Activated CD4-positive, alpha-beta T cell treated with anti-CD3 and anti-CD28 coated beads, Interleukin-2, amount 10 ng/mL, durations not matched to agents 24 days and 14 days (primary cell): ENCODE results near the gene CDIPT. TPM values are rescaled to one million over a fixed set of nuclear protein-coding genes. Genes with fewer than 3 reads are reported as not detected.
"Not testable (repeated sequence)": the region's sequence is repeated elsewhere in the genome, so short reads cannot be mapped to it uniquely, and the experiment has no call there.

ENCODE experiments used
- DNase-seq: peaks from one replicate; pipeline ENCODE4 v3.0.0; 2022
- H3K27ac Mint-ChIP-seq: one replicate; pipeline ENCODE4 v1.8.0; 2022; ENCODE audit warnings: mild to moderate bottlenecking, mixed read lengths
- H3K27me3 Mint-ChIP-seq: one replicate; pipeline ENCODE4 v1.8.0; 2022; ENCODE audit warnings: mixed read lengths
- H3K36me3 Mint-ChIP-seq: one replicate; pipeline ENCODE4 v1.8.0; 2022; ENCODE audit warnings: low read depth, mild to moderate bottlenecking, mixed read lengths
- H3K4me1 Mint-ChIP-seq: one replicate; pipeline ENCODE4 v1.8.0; 2021; ENCODE audit warnings: mixed read lengths
- H3K4me3 Mint-ChIP-seq: one replicate; pipeline ENCODE4 v1.8.0; 2022; ENCODE audit warnings: mild to moderate bottlenecking, moderate library complexity, mixed read lengths
- H3K9me3 Mint-ChIP-seq: one replicate; pipeline ENCODE4 v1.8.0; 2021; ENCODE audit warnings: mixed read lengths
- intact Hi-C: fragments of 100-400 bp; cut with micrococcal nuclease; formaldehyde crosslinking; loops from one replicate; pipeline ENCODE4 v1.15.1; 2023
- total RNA-seq: library from RNA; stranded (reverse); gene quantifications from 2 replicates; pipeline ENCODE4 v1.2.3, GENCODE V29; 2022

CDIPT gene, protein sequence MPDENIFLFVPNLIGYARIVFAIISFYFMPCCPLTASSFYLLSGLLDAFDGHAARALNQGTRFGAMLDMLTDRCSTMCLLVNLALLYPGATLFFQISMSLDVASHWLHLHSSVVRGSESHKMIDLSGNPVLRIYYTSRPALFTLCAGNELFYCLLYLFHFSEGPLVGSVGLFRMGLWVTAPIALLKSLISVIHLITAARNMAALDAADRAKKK
- total RNA-seq, result 69.2 and 71.2 TPM in 2 replicates

DNA sequence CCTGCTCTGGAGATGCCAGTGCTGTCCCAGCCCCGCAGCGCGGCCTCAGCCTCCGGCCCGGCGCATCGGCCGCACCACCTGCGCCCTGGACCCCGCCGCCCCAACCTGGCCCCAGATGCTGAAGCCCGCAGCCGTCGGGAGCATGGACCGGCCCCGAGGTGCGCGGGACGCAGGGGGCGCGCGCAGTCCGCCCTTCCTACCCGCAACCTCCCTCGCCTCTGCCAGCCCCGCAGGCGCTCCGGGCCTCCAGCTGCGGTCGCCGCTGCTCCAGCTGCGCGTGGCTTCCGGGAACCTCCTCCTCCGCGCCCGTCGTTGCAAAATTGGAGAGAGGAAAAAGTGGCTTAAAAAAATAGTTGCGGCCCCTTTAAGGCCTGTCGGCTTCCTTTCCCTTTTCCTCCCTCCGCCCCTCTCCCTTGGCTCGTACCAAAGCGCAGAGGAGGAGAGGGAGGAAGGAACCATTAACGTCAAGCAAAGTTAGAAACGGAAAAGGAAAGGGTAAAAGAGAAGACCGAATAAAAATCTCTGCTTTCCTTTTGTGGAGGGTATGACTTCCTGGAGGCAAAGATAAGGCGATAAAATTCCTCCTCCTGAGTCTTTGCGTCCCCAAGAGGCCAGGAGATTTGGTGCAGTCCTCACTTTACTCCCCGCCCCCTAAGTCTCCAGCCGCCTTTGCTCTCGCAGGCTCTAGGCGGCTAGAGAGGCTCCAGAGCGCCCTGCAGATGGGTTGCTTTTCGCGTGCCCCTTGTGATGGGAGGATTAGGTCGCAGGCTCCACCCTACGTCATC is at the start of gene CDIPT:
Gene CDIPT (minus strand): TSS at position 343 of the 785 bp plus-strand sequence. CDS start 369 bp downstream, outside the sequence.
- peak; percentile 98 for DNase-seq
- intact Hi-C loops, result loop anchor here (1.0 to 10.0 kb wide), 8 partner anchors 36 to 162 kb away; partner anchors contain the start of genes ASPHD1, C16orf92, INO80E and KCTD13
- H3K36me3 Mint-ChIP-seq, result peaks cover 27% of the 10 kb centered on the region
- peaks cover 25% of the 10 kb centered on the region for H3K4me1 Mint-ChIP-seq
- peak within 1 kb of the TSS; percentile 98 for H3K27ac Mint-ChIP-seq
- H3K27me3 Mint-ChIP-seq, result no peaks in the 10 kb centered on the region
- peak within 1 kb of the TSS; percentile 96 for H3K4me3 Mint-ChIP-seq
- H3K9me3 Mint-ChIP-seq, result no peaks in the 10 kb centered on the region

DNA sequence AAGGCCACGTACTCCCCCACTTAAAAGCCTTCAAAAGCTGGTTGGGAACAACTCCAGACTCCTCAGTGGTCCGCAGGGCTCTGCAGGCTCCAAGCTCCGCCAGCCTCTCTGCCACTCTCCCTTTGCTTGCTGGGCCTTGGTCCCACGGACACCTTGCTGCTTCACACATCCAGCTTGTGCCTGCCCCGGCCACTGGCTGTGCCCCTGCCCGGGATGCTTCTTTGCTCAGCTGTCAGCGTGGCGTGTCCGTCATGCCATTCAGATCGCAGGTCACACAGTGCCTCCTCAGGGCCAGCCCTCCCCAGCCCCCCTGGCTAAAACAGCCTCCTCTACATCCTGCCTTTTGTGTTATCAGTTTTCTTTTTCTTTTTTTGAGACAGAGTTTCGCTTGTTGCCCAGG is 49.1 kb upstream of the CDIPT start:
- H3K4me3 Mint-ChIP-seq, result no peak overlapping the region

DNA sequence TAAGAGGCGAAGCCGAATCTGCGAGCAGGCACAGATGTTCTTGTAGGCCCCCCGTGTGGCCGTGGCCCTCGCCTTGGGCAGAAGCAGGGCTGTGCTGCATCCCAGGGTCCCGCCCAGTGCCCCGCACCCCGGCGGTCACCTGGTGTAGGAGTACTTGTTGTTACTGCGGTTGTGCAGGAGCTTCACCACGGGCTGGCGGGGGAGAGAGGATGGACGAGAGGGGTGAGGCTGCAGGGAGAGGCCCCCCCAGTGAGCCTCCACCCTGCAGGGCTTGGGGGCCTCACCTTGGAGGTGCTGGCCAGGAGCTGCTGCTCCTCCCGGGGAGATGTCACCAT is 48.6 kb upstream of the CDIPT start:
- Mint-ChIP-seq H3K36me3 (peaks cover 15% of the 10 kb centered on the region), H3K4me3 (no peak overlapping the region), H3K9me3 (no peaks in the 10 kb centered on the region), H3K27ac (no peak overlapping the region), H3K27me3 (no peaks in the 10 kb centered on the region), H3K4me1 (peaks cover 5% of the 10 kb centered on the region)
- DNase-seq, result no peak
- intact Hi-C loops, result no loop called here

More for the DNA sequence above, 49.1 kb upstream of the CDIPT start:
- intact Hi-C loops, result no loop called here
- Mint-ChIP-seq H3K9me3 (no peaks in the 10 kb centered on the region), H3K36me3 (peaks cover 15% of the 10 kb centered on the region), H3K27me3 (no peaks in the 10 kb centered on the region), H3K4me1 (peaks cover 5% of the 10 kb centered on the region), H3K27ac (no peak overlapping the region)
- DNase-seq, result no peak

GRCh38 chr16:29910819-29911675 is 48.0 kb upstream of the CDIPT start:
- Mint-ChIP-seq H3K9me3 (no peaks in the 10 kb centered on the region), H3K4me1 (peaks cover 4% of the 10 kb centered on the region), H3K4me3 (no peak overlapping the region), H3K27me3 (no peaks in the 10 kb centered on the region), H3K36me3 (peaks cover 18% of the 10 kb centered on the region), H3K27ac (no peak overlapping the region)
- intact Hi-C loops, result no loop called here
- DNase-seq, result no peak

GRCh38 chr16:29909851-29910250 is 46.8 kb upstream of the CDIPT start:
- H3K27ac Mint-ChIP-seq, intact Hi-C loops, H3K9me3 Mint-ChIP-seq, H3K27me3 Mint-ChIP-seq, H3K4me3 Mint-ChIP-seq, H3K4me1 Mint-ChIP-seq, DNase-seq: not testable (repeated sequence)
- peaks cover 15% of the 10 kb centered on the region for H3K36me3 Mint-ChIP-seq

DNA sequence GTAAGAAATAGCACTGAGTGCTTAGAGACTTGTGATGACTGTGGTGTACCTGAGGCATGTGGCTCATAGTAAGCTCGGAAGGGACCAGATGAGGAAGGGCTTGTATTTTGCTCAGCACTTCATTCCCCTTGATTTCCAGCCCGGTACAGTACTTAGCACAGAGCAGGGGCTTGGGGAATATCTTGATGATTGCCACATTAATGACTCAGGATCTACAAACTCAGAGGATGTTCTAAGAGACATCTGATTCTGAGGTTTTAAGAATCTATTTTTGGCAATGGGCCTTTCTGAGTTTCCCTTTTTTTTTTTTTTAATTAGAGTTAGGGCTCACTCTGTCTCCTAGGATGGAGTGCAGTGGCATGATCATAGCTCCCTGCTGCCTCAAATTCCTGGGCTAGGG is 46.4 kb upstream of the CDIPT start:
- DNase-seq, result no peak
- intact Hi-C loops, result no loop called here
- H3K27me3 Mint-ChIP-seq, result no peaks in the 10 kb centered on the region
- H3K36me3 Mint-ChIP-seq, result peaks cover 15% of the 10 kb centered on the region
- H3K9me3 Mint-ChIP-seq, result no peaks in the 10 kb centered on the region
- no peak overlapping the region for H3K27ac Mint-ChIP-seq
- no peaks in the 10 kb centered on the region for H3K4me1 Mint-ChIP-seq
- H3K4me3 Mint-ChIP-seq, result no peak overlapping the region

- no peaks in the 10 kb centered on the region for H3K9me3 Mint-ChIP-seq
- H3K27me3 Mint-ChIP-seq, result no peaks in the 10 kb centered on the region
- no peak for DNase-seq
- H3K36me3 Mint-ChIP-seq, result peaks cover 11% of the 10 kb centered on the region
- no peaks in the 10 kb centered on the region for H3K4me1 Mint-ChIP-seq
- no peak overlapping the region for H3K27ac Mint-ChIP-seq
- intact Hi-C loops, result no loop called here
- no peak overlapping the region for H3K4me3 Mint-ChIP-seq
Measured at GRCh38 chr16:29908719-29909220, 45.7 kb upstream of the CDIPT start.

GRCh38 chr16:29907973-29908372 is 44.9 kb upstream of the CDIPT start:
- no peak overlapping the region for H3K4me3 Mint-ChIP-seq
- no peak overlapping the region for H3K27ac Mint-ChIP-seq
- H3K36me3 Mint-ChIP-seq, result peaks cover 7% of the 10 kb centered on the region
- DNase-seq, result no peak
- no peaks in the 10 kb centered on the region for H3K27me3 Mint-ChIP-seq
- H3K9me3 Mint-ChIP-seq, result no peaks in the 10 kb centered on the region
- intact Hi-C loops, result no loop called here
- H3K4me1 Mint-ChIP-seq, result peaks cover 3% of the 10 kb centered on the region

GRCh38 chr16:29906520-29907244 is 43.7 kb upstream of the CDIPT start:
- Mint-ChIP-seq H3K27me3 (peaks cover 4% of the 10 kb centered on the region), H3K27ac (no peak overlapping the region), H3K9me3 (no peaks in the 10 kb centered on the region), H3K4me1 (peaks cover 5% of the 10 kb centered on the region), H3K36me3 (peaks cover 7% of the 10 kb centered on the region), H3K4me3 (no peak overlapping the region)
- no peak for DNase-seq
- intact Hi-C loops, result no loop called here

- Mint-ChIP-seq H3K27me3 (peaks cover 6% of the 10 kb centered on the region), H3K27ac (no peak overlapping the region), H3K36me3 (peaks cover 7% of the 10 kb centered on the region), H3K9me3 (no peaks in the 10 kb centered on the region), H3K4me1 (peaks cover 7% of the 10 kb centered on the region), H3K4me3 (no peak overlapping the region)
- no peak for DNase-seq
- intact Hi-C loops, result no loop called here
Measured at GRCh38 chr16:29905668-29906067, 42.6 kb upstream of the CDIPT start.

DNA sequence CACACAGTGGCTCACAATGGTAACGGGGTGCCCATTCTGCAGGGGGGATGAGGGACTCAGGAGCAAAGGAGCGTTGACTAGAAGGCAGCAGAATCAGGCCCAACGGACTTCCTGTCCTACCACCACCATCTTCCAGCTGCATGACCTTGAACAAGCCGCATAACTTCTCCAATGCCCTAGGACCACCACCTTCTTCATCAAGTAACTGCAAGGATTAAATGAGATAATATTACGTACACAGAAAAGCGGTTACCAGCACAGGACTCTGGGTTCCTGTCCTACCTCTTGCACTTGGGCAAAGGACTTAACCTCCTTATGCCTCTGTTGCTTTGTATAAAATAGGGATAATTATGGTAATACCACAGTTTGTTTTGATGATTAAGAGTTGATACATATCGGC is 41.9 kb upstream of the CDIPT start:
- Mint-ChIP-seq H3K36me3 (peaks cover 7% of the 10 kb centered on the region), H3K4me3 (no peak overlapping the region), H3K4me1 (peaks cover 10% of the 10 kb centered on the region), H3K9me3 (no peaks in the 10 kb centered on the region), H3K27me3 (peaks cover 9% of the 10 kb centered on the region), H3K27ac (no peak overlapping the region)
- no peak for DNase-seq
- intact Hi-C loops, result no loop called here

GRCh38 chr16:29903590-29903989 is 40.6 kb upstream of the CDIPT start:
- H3K36me3 Mint-ChIP-seq, result peaks cover 7% of the 10 kb centered on the region
- H3K4me1 Mint-ChIP-seq, result peaks cover 11% of the 10 kb centered on the region
- no peak overlapping the region for H3K27ac Mint-ChIP-seq
- no peak overlapping the region for H3K4me3 Mint-ChIP-seq
- H3K27me3 Mint-ChIP-seq, result peaks cover 20% of the 10 kb centered on the region
- H3K9me3 Mint-ChIP-seq, result no peaks in the 10 kb centered on the region
- intact Hi-C loops, result no loop called here
- no peak for DNase-seq

DNA sequence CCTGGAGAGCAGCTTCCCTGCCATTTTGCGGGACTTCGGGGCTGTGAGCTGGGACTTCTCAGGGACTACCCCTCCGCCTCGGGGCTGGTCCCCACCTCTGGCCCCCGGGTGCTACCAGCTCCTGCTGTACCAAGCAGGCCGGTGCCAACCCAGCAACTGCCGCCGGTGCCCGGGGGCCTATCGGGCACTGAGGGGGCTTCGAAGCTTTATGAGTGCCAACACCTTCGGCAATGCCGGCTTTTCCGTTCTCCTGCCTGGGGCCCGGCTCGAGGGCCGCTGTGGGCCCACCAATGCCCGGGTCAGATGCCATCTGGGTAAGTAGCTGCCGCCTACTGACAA is 38.5 kb upstream of the CDIPT start:
- Mint-ChIP-seq H3K4me3 (peak overlapping the region; percentile 33), H3K4me1 (peaks cover 12% of the 10 kb centered on the region), H3K9me3 (no peaks in the 10 kb centered on the region), H3K27me3 (peaks cover 36% of the 10 kb centered on the region), H3K36me3 (peaks cover 3% of the 10 kb centered on the region), H3K27ac (no peak overlapping the region)
- intact Hi-C loops, result no loop called here
- no peak for DNase-seq
